A549 (cell line): ENCODE results near the gene LAMP5. TPM values are rescaled to one million over a fixed set of nuclear protein-coding genes. Genes with fewer than 3 reads are reported as not detected.

Source experiments
- ATAC-seq, 2 experiments: fragments of 200-7000 bp in 1 of 2; fragments of >200 bp in 1 of 2; cut with Nextera tagmentation in 1 of 2; cut with Tn5 transposase in 1 of 2; 3 replicates each; pipeline versions ENCODE4 v1.8.0 to v1.9.1; 2018 to 2020; ENCODE audit warnings: mild to moderate bottlenecking in 1 of 2, moderate library complexity in 1 of 2
- CTCF ChIA-PET: fragments of 300-600 bp; sonication (Branson Sonifier 250); formaldehyde crosslinking; extraction: SDS; loops from one replicate; lab custom pipeline; 2021; ENCODE audit warnings: antibody characterized with exemption, inconsistent platforms; lab: Yijun Ruan, JAX
- POLR2A ChIA-PET: fragments of 350-600 bp; formaldehyde crosslinking; extraction: SDS; loops from one replicate; lab custom pipeline; 2021; ENCODE audit warnings: antibody characterized with exemption, inconsistent platforms; lab: Yijun Ruan, JAX
- DNase-seq, 2 experiments: peaks; one replicate each; pipeline versions ENCODE4 v3.0.0 to v3.0.0-alpha.2; 2011 to 2016; ENCODE audit warnings: low read depth in 1 of 2, low spot score in 1 of 2
- FAIRE-seq: peaks from 2 replicates; lab custom pipeline; 2011; peaks lifted over from hg19 to GRCh38; lab: Jason Lieb, UNC
- H3K27ac ChIP-seq, 2 experiments: fragments of >200 bp; sonication (Bioruptor Twin); formaldehyde crosslinking; 3 replicates each; pipeline ENCODE4 v1.5.1; 2016 to 2017
- H3K4me1 ChIP-seq: fragments of >200 bp; sonication (Bioruptor Twin); formaldehyde crosslinking; 3 replicates; pipeline ENCODE4 v1.6.1; 2016
- H3K4me2 ChIP-seq: fragments of >200 bp; sonication (Bioruptor Twin); formaldehyde crosslinking; 3 replicates; pipeline ENCODE4 v1.6.1; 2016
- H3K4me3 ChIP-seq: fragments of >200 bp; sonication (Bioruptor Twin); formaldehyde crosslinking; 3 replicates; pipeline ENCODE4 v1.5.1; 2016
- H3K9me3 ChIP-seq: fragments of >200 bp; sonication (Bioruptor Twin); formaldehyde crosslinking; 3 replicates; pipeline ENCODE4 v1.6.1; 2016
- CBX8 ChIP-seq: fragments of 200-600 bp; sonication (generic); IDR thresholded peaks from 2 replicates; pipeline ENCODE4 v1.6.1; 2016
- CEBPB ChIP-seq, 2 experiments: fragments of >200 bp in 1 of 2; sonication (Bioruptor Twin) in 1 of 2; formaldehyde crosslinking in 1 of 2; IDR thresholded peaks; 2 replicates each; pipeline ENCODE4 v1.6.1; 2012 to 2016
- EHF ChIP-seq: fragments of 250-450 bp; sonication (Bioruptor Pico); IDR thresholded peaks from 2 replicates; pipeline ENCODE4 v1.5.0; 2020; ENCODE audit warnings: mild to moderate bottlenecking
- ESRRA ChIP-seq: fragments of 150-350 bp; IDR thresholded peaks from 2 replicates; pipeline ENCODE4 v1.6.1; 2014; ENCODE audit warnings: mild to moderate bottlenecking, low read length, borderline replicate concordance
- FOSB ChIP-seq: fragments of 250-450 bp; sonication (Bioruptor Pico); IDR thresholded peaks from 2 replicates; pipeline ENCODE4 v1.5.0; 2020; ENCODE audit warnings: mild to moderate bottlenecking, moderate library complexity
- FOXS1 ChIP-seq: fragments of 250-450 bp; sonication (Bioruptor Pico); IDR thresholded peaks from 2 replicates; pipeline ENCODE4 v1.5.0; 2020; ENCODE audit warnings: mild to moderate bottlenecking, moderate library complexity
- GATA3 ChIP-seq: IDR thresholded peaks from 2 replicates; pipeline ENCODE4 v1.6.1; 2012; ENCODE audit warnings: borderline replicate concordance
- HOXA7 ChIP-seq: fragments of 250-450 bp; sonication (Bioruptor Pico); IDR thresholded peaks from 2 replicates; pipeline ENCODE4 v1.5.0; 2020; ENCODE audit warnings: mild to moderate bottlenecking, moderate library complexity
- HOXB5 ChIP-seq: fragments of 250-450 bp; sonication (Bioruptor Pico); IDR thresholded peaks from 2 replicates; pipeline ENCODE4 v1.5.0; 2020; ENCODE audit warnings: mild to moderate bottlenecking, moderate library complexity
- JUN ChIP-seq, 2 experiments: fragments of >200 bp; sonication (Bioruptor Twin); formaldehyde crosslinking; IDR thresholded peaks; 2 replicates in 1 of 2; 3 replicates in 1 of 2; pipeline ENCODE4 v1.6.1; 2016 to 2017
- JUNB ChIP-seq: fragments of >200 bp; sonication (Bioruptor Twin); formaldehyde crosslinking; IDR thresholded peaks from 2 replicates; pipeline ENCODE4 v1.6.1; 2016
- KDM5A ChIP-seq: fragments of 200-600 bp; sonication (generic); IDR thresholded peaks from 2 replicates; pipeline ENCODE4 v1.6.1; 2016; ENCODE audit warnings: antibody characterized with exemption, mild to moderate bottlenecking
- MAFK ChIP-seq: fragments of 450-650 bp; IDR thresholded peaks from 2 replicates; pipeline ENCODE4 v1.6.1; 2014; ENCODE audit not compliant: partially characterized antibody
- MYC ChIP-seq: IDR thresholded peaks from 2 replicates; pipeline ENCODE4 v1.6.1; 2012; ENCODE audit warnings: mild to moderate bottlenecking, inconsistent platforms, low read length, improper control_type of control experiment, borderline replicate concordance
- NFE2L2 ChIP-seq: fragments of 150-350 bp; conservative IDR thresholded peaks from 2 replicates; pipeline ENCODE4 v1.6.1; 2014; ENCODE audit warnings: low read length
- NPAS2 ChIP-seq: fragments of 250-450 bp; sonication (Bioruptor Pico); IDR thresholded peaks from 2 replicates; pipeline ENCODE4 v1.8.0; 2022; ENCODE audit warnings: mild to moderate bottlenecking, moderate library complexity, borderline replicate concordance
- PHF8 ChIP-seq: fragments of 200-600 bp; sonication (generic); IDR thresholded peaks from 2 replicates; pipeline ENCODE4 v1.6.1; 2016; ENCODE audit warnings: low read depth, mild to moderate bottlenecking, antibody characterized with exemption, moderate library complexity, borderline replicate concordance
- POLR2AphosphoS2 ChIP-seq: conservative IDR thresholded peaks from 2 replicates; pipeline ENCODE4 v1.6.1; 2012; ENCODE audit warnings: low read length, improper control_type of control experiment, inconsistent platforms
- RAD21 ChIP-seq, 2 experiments: fragments of >200 bp in 1 of 2; sonication (Bioruptor Twin) in 1 of 2; formaldehyde crosslinking in 1 of 2; IDR thresholded peaks in 1 of 2; conservative IDR thresholded peaks in 1 of 2; 2 replicates in 1 of 2; 3 replicates in 1 of 2; pipeline ENCODE4 v1.6.1; 2012 to 2018; ENCODE audit warnings: inconsistent platforms in 1 of 2
- RCOR1 ChIP-seq: fragments of 150-350 bp; IDR thresholded peaks from 2 replicates; pipeline ENCODE4 v1.6.1; 2014; ENCODE audit warnings: antibody characterized with exemption, low read length, low read depth
- RNF2 ChIP-seq: fragments of 200-600 bp; sonication (generic); IDR thresholded peaks from 2 replicates; pipeline ENCODE4 v1.6.1; 2016; ENCODE audit warnings: low read depth, mild to moderate bottlenecking, antibody characterized with exemption, moderate library complexity, borderline replicate concordance
- SMC3 ChIP-seq: fragments of >200 bp; sonication (Bioruptor Twin); formaldehyde crosslinking; IDR thresholded peaks from 3 replicates; pipeline ENCODE4 v1.6.1; 2018; ENCODE audit warnings: inconsistent platforms
- ZC3H11A ChIP-seq: fragments of 450-650 bp; IDR thresholded peaks from 2 replicates; pipeline ENCODE4 v1.6.1; 2014; ENCODE audit warnings: antibody characterized with exemption, mild to moderate bottlenecking
- ZNF302 ChIP-seq: fragments of 250-450 bp; sonication (Bioruptor Pico); IDR thresholded peaks from 2 replicates; pipeline ENCODE4 v1.9.0; 2021; ENCODE audit warnings: inconsistent platforms, mild to moderate bottlenecking, moderate library complexity
- ZSCAN20 ChIP-seq: fragments of 250-450 bp; sonication (Bioruptor Pico); IDR thresholded peaks from 2 replicates; pipeline ENCODE4 v1.8.0; 2022; ENCODE audit warnings: mild to moderate bottlenecking, moderate library complexity
- WGBS: methylation state at CpG from one replicate; pipeline ENCODE4 v1.1.6; 2017; ENCODE audit errors: missing lambda C conversion rate; 5-methylcytosine and 5-hydroxymethylcytosine counted together
- polyA plus RNA-seq, 4 experiments: library from polyadenylated mRNA; depleted of rRNA in 3 of 4; stranded (reverse); fragments of >200 nt; fragmentation: RNase III in 1 of 4; extraction: RNeasy Plus Mini Kit Qiagen cat#74134 plus additional on column Dnase treatment in 1 of 4; gene quantifications; 2 replicates in 3 of 4; 3 replicates in 1 of 4; pipeline ENCODE4 v1.2.3, GENCODE V29; 2011 to 2017
- TF ChIP-seq, protein P1 (sequence below): IDR thresholded peaks from 2 replicates; pipeline ENCODE4 v1.6.1; 2012
- TF ChIP-seq, protein P2 (sequence below): fragments of >200 bp; sonication (Bioruptor Twin); formaldehyde crosslinking; IDR thresholded peaks from 2 replicates; pipeline ENCODE4 v1.6.1; 2016
- TF ChIP-seq, protein P3 (sequence below): fragments of >200 bp; sonication (Bioruptor Twin); formaldehyde crosslinking; IDR thresholded peaks from 3 replicates; pipeline ENCODE4 v1.6.1; 2016
- TF ChIP-seq, protein P4 (sequence below): fragments of 250-450 bp; sonication (Bioruptor Pico); IDR thresholded peaks from 2 replicates; pipeline ENCODE4 v1.5.0; 2020; ENCODE audit warnings: low read depth, mild to moderate bottlenecking, moderate library complexity

The LAMP5 gene
- polyA plus RNA-seq, 2 of the 4 experiments (the other 2 are of a cell fraction): 0.04 to 0.12 TPM

DNA sequence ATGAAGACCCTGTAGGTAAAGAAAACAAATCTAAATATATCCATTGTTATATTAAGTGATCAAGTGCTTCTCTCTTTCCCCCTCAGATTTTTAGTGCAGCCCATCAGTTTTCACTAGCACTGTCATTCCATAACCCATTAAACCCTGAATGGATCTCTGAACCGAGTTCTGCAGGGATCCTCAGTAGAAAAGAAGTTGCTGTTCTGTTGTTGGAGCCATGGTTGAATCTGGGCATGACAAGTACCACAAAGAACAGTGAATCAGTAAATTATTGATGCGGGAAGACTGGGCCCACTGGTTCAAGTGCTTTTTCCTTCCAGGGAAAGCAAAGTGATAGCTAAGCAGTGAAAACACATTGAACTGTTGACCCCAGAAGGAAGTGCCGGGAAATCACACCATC is 60.4 kb downstream of the LAMP5 start:
- TF ChIP-seq JUN (IDR thresholded peaks at IDR 0.05) (no peak), HOXB5 (no peak), GATA3 (no peak), RAD21 (conservative IDR thresholded peaks at IDR 0.05 in 1 of 2, IDR thresholded peaks at IDR 0.05 in 1 of 2) (no peak), ZSCAN20 (no peak), FOSB (CRISPR knock-in tag) (no peak), MAFK (no peak), MYC (no peak), CEBPB (IDR thresholded peaks at IDR 0.05) (no peak), POLR2AphosphoS2 (no peak), KDM5A (no peak), HOXA7 (CRISPR knock-in tag) (no peak), JUNB (no peak), RCOR1 (no peak), CBX8 (no peak), ESRRA (no peak), SMC3 (no peak), EHF (no peak), PHF8 (no peak)
- TF ChIP-seq, protein P1, sequence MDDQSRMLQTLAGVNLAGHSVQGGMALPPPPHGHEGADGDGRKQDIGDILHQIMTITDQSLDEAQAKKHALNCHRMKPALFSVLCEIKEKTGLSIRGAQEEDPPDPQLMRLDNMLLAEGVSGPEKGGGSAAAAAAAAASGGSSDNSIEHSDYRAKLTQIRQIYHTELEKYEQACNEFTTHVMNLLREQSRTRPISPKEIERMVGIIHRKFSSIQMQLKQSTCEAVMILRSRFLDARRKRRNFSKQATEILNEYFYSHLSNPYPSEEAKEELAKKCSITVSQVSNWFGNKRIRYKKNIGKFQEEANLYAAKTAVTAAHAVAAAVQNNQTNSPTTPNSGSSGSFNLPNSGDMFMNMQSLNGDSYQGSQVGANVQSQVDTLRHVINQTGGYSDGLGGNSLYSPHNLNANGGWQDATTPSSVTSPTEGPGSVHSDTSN: no peak
- Histone ChIP-seq H3K4me3 (no peak overlapping the region), H3K27ac (no peak overlapping the region), H3K4me2 (no peak overlapping the region), H3K4me1 (no peaks in the 10 kb centered on the region), H3K9me3 (no peaks in the 10 kb centered on the region)
- ChIA-PET CTCF (interaction anchor here (1.4 kb wide), 1 partner anchor 42 kb away, joined by 3 read pairs; no protein-coding TSS in a partner anchor), POLR2A (no interaction called here)
- no peak for ATAC-seq
- DNase-seq: no peak
- no peak for FAIRE-seq
- WGBS: 79% methylated on average over 3 of the region's 3 CpGs

DNA sequence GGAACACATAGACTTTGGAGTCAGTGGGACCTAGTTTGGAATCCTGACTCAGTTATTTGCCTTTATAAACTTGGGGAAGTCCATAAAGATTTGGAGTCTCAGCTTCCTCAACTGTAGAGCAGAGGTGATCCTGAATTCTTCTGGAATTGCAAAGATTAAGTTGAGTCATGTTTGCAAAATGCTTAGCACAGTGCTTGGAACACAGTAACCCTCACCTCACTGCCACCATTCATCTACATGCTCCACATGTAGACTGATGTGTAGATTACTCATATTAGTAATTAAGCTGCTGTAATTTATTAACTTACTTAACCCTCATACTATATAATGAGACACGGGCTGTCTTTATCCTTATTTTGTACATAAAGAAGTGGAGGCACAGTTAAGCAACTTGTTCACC is 61.4 kb downstream of the LAMP5 start:
- 34% methylated on average over 1 of the region's 1 CpG for WGBS
- no peak overlapping the region for H3K4me2 ChIP-seq
- ChIA-PET POLR2A (no interaction called here), CTCF (interaction anchor here (1.4 kb wide), 2 partner anchors 41 to 168 kb away, joined by 3 to 4 read pairs; no protein-coding TSS in a partner anchor)
- no peak overlapping the region for H3K27ac ChIP-seq
- TF ChIP-seq JUNB: no peak
- no peak for TF ChIP-seq ZNF302
- TF ChIP-seq FOXS1 (CRISPR knock-in tag): no peak
- TF ChIP-seq, all 56 proteins: peak for 0
- H3K4me1 ChIP-seq: no peaks in the 10 kb centered on the region
- H3K4me3 ChIP-seq: no peak overlapping the region
- H3K9me3 ChIP-seq: no peaks in the 10 kb centered on the region
- DNase-seq: no peak
- FAIRE-seq: no peak
- ATAC-seq: no peak

DNA sequence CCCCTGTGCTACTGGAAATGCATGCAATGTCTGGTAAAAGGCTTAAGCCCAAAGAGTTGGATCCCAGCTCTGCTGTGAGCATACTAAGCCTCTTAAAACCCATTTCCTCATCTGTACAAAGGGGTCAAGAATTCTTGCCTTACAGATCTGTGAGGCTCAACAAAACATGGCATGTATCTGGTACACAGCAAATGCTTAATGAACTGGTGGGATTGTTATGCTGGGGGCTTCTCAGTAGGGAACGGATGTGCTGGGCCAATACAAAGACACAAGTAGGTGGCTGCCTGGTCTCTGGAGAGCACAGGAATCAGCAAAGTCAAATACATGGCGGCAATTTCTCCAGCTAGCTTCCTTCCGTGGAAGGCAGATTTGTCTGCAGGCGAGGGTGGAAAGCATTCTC is 62.3 kb downstream of the LAMP5 start:
- no peak overlapping the region for H3K4me3 ChIP-seq
- ATAC-seq (no peak), DNase-seq (no peak), FAIRE-seq (no peak)
- 89% methylated on average over 4 of the region's 4 CpGs for WGBS
- ChIA-PET POLR2A (no interaction called here), CTCF (interaction anchor here (1.0 kb wide), 1 partner anchor 572 kb away, joined by 3 read pairs; no protein-coding TSS in a partner anchor)
- no peaks in the 10 kb centered on the region for H3K4me1 ChIP-seq
- H3K4me2 ChIP-seq: no peak overlapping the region
- TF ChIP-seq, protein P2, sequence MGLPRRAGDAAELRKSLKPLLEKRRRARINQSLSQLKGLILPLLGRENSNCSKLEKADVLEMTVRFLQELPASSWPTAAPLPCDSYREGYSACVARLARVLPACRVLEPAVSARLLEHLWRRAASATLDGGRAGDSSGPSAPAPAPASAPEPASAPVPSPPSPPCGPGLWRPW: no peak
- TF ChIP-seq MYC (no peak), NFE2L2 (no peak), NPAS2 (CRISPR knock-in tag) (no peak), ZSCAN20 (no peak), ZC3H11A (no peak), RNF2 (no peak), ZNF302 (no peak)
- TF ChIP-seq, protein P3, sequence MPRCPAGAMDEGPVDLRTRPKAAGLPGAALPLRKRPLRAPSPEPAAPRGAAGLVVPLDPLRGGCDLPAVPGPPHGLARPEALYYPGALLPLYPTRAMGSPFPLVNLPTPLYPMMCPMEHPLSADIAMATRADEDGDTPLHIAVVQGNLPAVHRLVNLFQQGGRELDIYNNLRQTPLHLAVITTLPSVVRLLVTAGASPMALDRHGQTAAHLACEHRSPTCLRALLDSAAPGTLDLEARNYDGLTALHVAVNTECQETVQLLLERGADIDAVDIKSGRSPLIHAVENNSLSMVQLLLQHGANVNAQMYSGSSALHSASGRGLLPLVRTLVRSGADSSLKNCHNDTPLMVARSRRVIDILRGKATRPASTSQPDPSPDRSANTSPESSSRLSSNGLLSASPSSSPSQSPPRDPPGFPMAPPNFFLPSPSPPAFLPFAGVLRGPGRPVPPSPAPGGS: no peak
- TF ChIP-seq, protein P4, sequence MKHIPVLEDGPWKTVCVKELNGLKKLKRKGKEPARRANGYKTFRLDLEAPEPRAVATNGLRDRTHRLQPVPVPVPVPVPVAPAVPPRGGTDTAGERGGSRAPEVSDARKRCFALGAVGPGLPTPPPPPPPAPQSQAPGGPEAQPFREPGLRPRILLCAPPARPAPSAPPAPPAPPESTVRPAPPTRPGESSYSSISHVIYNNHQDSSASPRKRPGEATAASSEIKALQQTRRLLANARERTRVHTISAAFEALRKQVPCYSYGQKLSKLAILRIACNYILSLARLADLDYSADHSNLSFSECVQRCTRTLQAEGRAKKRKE (CRISPR knock-in tag): no peak
- no peaks in the 10 kb centered on the region for H3K9me3 ChIP-seq
- no peak overlapping the region for H3K27ac ChIP-seq
